NCI-H2196 treated with DMSO at 0.1 percent for 48 hours (cell line): Measurements from ENCODE around the gene TEX12.
"Not testable (repeated sequence)": the region's sequence is repeated elsewhere in the genome, so short reads cannot be mapped to it uniquely, and the experiment has no call there.

ENCODE experiments used
- DNase-seq: peaks from one replicate; lab custom pipeline; 2025; ENCODE audit not compliant: unreplicated experiment; lab: John Stamatoyannopoulos, UW

Gene TEX12, protein sequence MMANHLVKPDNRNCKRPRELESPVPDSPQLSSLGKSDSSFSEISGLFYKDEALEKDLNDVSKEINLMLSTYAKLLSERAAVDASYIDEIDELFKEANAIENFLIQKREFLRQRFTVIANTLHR

DNA sequence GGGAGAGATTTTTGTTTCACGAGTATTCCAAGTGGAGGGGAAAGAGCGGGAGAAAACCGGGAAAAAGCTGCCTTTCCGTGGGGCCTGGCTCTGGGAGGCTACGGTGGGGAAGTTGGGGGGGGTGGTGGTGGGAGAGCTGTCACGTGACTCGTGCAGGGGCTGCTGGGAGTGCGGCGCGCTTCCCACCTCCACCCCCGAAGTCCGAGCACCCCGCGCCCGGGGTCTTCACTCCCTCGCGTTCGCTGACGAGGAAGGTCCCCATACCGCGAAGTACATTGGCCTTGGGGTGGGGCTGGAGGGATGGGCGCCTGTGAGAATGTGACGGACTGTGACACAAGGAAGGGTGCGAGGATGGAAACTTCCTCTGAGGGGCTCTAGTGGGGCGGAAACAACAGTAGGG, at the start of gene TEX12:
TSS of gene TEX12 (plus strand) at position 228 of the 400 bp plus-strand sequence. CDS start 1,897 bp downstream, outside the sequence.
- no peak for DNase-seq

DNA sequence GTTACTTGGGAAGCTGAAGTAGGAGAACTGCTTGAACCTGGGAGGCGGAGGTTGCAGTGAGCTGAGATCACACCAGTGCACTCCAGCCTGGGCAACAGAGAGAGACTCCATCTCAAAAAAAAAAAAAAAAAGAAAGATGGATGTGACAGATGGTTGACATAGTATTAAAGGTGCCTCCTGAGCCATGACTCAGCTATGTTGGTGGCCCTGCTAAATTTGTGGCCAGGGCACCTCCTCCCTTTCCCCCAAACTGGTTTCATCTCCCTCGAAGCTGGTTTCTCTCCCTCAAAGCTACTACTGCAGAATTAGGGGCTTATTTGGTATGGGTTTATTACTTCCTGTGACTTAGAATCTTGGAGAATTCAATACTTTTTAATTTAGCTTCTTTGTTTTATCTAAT, 49.0 kb upstream of the TEX12 start:
- no peak for DNase-seq

DNA sequence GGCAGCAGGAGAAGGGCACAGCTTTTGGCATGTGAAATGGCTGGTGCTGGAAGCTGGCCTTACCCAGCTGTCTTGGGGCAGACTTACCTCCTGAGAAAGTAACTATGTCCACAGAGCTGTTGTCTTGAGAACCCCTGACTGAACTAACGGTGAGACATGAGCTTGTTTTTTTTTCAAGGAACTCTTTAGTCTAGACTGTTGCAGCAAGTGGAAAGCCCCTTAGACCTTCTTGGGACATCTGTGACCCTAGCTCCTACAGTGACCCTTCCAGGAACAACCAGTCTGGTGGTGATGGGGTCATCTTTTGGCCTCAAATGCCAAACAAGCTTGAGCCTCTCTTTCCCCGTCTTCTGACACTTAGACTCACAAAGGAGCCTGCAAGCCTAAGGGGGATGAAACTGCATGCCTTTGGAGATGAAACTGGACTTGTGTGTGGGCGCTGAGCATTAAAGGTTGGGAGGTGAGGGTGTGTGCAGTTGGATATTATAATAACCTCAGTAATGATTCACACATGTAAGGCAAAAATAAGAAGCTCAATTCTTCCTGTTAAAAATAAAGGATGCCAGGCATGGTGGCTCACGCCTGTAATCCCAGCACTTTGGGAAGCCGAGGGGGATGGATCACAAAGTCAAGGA, 45.1 kb upstream of the TEX12 start:
- no peak for DNase-seq

DNA sequence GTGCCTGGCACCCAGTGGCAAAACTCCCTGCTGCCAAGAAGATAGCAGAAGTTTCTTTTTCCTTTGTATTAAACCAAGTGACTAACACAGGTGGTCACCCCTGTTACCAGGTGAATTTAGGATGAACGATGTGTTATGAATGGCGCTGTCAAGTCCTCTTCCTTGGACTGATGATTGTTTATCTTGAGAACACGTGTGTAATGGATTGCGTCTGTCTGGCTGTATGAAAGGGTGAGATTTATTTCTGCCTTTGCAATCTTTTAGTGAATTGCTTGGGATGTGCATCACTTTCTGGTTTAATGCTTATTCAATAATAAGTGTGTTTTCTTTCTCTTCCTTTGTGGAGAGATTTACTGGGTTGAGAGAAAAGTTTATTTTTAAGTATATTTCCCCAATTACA, 44.0 kb upstream of the TEX12 start:
- DNase-seq, result no peak

DNA sequence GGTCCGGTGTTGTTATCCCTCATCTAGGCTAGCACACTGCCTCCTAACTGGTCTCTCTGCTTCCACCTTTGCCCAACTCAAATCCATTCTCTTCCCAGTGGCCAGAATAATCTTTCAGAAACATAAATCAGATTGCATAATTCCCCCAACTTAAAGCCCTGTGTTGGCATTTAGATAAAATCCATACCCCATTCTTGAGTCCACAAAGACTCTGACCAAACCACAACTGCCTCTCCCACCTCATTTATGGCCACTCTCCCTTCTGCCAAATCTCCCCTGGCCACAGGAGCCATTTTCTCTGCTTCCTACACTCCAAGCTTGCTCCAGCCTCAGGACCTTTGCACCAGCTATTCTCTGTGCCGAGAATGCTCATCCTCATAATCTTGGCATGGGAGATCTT, 40.1 kb upstream of the TEX12 start:
- DNase-seq, result no peak

DNA sequence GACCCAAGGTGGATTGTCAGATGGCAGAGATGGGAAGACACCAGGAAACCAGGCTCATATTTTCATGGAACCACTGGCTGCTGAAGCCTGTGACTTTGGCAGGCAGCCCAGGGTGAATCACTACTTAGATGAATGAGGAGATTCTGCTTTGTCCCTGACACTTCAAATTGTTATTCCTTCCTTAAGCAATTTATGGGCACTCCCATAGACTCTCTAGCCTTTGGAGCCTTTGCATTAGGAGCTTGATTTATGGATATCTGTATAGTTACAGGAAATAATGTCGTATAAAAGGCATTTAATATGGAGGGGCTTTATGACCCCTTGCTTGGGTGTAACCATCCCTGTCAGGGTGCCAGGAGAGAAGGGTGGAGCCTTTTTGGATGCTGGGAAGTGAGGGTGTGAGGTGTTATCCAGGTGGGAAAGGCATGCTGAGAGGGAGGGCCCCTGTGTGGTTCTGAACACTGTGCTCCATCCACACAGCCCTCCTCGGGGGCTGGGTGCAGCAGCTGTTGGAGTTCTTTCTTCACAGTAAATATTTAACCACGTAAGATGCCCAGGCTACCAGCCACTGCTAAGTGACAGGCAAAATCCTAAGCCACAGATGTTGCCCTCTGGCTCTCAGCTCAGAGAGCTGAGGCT, 38.6 kb upstream of the TEX12 start:
- peak; percentile 51 for DNase-seq

DNA sequence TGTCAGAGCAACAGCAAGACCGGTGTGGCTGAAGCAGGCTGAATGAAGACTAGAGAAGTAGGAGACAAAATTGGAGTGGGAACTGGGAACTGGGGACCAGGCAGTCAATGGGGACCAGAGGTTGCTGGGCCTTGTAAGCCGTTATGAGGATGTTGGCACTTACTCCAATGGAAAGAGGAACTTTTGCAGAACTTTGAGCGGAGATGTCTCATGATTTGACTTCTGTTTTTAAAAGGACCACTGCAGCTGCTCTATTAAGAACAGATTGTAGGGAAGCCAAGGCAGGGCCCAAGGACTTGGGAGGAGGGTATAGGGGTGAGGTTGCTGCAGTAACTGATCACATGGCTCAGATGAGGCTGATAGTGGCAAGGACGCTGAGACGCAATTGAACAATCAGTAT, 37.5 kb upstream of the TEX12 start:
- DNase-seq, result no peak

DNA sequence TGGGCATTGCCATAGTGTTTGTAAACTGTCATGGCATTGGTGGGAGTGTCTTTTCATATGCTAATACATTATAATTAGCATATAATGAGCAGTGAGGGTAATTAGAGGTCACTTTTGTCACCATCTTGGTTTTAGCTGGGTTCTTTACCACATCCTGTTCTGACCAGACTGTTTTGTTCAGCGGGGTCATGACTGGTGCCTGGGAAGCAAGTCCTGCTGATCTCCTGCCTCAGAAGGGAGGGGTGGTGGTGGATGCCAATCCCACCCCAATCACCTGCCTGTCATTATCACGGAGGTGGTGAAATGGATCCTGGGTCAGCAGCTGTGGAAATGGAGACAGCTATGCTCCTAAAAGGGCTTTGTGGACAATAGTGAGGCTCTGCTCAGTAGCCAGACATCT, 34.4 kb upstream of the TEX12 start:
- no peak for DNase-seq

DNA sequence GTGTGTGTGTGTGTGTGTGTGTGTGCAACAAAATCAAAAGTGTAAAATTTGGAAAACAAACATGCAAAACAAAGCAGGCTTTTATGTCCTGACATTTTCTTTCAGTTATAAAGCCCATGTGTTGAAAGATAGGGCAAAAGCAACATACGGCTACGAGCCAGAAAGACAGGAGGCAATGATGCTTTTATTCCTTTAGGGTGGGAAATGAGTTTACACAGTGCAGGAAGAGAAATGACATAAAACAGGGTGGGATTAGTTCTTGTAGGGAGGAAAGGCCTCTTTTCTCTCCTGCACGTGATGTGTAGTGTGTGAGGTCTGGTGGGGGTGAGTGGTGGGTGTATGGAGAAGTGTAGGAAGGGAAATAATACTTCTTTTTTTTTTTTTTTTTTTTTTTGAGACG, 32.7 kb upstream of the TEX12 start:
- no peak for DNase-seq

DNA sequence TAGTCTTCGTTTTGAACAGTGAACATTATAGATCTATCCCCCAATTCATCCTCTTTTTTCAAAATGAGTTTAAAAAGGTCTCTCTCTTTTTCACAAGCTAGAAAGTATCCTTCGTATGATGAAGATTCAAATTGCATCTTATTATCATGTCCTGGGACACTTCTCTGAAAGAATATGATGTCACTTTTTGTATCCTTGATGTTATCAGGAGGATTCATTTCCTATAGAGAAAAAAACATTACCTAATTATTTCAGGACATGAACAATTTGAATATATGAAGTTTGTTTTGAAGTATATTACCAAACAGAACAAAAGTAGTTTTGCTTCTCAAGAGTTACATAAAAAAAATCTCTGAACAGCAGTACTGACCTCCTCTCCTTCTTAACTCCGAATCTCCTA, 23.6 kb upstream of the TEX12 start:
- no peak for DNase-seq

DNA sequence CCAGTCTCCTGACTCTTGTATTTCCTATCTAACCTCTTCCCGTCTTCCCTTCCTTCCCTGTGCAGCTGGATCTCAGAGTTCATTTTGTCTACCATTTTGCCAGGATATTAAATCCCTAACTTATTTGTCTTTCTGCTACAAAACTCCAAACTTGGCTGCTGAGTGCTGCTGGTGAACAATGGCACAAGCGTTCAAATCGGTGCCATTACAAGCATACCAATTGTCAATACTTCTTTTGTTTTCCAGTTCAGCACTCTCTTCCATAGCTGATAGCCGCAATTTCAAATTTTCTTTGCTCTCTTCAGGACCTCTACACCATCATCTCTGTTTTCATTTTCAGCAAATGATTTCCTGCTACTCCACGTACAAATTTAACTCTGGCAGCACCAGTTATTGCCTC, 16.7 kb upstream of the TEX12 start:
- no peak for DNase-seq

DNA sequence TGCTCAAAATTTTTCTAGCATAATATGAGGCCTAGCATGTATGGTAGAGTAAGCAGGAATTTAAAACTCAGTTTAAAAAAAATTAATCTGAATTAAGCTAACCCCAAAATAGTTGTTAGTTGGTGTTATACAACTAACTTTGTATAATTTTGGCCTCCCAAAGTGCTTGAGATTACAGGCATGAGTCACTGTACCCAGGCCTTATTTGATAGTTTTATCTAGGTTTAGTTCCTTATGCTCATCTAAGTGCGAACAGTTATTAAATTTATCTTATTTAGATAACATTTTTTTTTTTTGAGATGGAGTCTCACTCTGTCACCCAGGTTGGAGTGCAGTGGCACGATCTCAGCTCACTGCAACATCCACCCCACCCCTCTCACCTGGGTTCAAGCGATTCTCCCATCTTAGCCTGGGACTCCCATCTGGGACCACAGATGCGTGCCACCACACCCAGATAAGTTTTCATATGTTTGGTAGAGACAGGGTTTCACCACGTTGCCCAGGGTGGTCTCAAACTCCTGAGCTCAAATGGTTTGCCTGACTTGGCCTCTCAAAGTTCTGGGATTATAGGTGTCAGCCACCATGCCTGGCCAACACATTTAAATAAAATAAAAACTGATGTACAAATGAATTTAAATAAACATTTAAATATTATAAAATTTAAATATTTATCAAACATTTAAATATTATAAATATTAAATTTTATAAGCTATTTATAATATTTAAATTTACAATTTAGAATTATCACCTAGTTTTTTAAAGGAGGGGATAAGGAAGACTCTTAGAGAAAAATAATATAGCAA, 10.8 kb upstream of the TEX12 start:
- DNase-seq, result no peak

DNA sequence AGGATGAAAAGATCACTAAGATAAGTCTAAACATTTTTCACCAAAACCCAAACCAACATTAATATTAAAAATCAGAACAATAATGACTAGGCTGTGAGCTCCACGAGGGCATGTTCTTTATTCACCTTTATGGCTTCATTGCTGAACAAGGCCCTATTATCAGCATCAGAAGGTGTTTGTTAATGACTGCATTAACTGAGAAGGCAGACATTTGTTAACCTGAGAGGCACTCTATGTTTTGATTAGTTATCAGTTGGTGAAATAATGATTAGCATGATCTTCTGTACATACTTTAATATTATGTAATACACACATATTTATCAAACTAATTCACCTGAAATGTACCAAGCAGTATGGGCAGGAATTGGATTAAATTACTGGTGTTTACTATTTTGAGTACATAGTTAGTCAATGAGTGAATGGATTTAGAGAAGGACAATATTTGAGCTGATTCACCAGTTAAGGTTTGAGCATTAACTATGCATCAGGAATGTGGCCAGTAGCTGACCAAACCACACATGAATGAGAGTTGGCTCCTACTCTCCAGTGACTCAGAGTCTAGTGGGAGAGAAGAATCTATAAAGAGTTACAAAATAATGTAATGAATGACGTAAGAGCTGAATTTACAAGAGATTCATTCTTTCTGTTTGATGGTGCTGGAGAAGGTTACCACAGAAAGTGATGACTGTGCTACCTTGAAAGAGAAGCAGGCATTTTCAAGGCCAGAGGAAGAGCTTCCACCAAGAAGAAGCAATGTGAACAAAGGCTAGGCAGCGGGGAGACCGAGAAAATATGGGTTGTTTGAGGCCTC, 10.0 kb upstream of the TEX12 start:
- peak; percentile 35 for DNase-seq

DNA sequence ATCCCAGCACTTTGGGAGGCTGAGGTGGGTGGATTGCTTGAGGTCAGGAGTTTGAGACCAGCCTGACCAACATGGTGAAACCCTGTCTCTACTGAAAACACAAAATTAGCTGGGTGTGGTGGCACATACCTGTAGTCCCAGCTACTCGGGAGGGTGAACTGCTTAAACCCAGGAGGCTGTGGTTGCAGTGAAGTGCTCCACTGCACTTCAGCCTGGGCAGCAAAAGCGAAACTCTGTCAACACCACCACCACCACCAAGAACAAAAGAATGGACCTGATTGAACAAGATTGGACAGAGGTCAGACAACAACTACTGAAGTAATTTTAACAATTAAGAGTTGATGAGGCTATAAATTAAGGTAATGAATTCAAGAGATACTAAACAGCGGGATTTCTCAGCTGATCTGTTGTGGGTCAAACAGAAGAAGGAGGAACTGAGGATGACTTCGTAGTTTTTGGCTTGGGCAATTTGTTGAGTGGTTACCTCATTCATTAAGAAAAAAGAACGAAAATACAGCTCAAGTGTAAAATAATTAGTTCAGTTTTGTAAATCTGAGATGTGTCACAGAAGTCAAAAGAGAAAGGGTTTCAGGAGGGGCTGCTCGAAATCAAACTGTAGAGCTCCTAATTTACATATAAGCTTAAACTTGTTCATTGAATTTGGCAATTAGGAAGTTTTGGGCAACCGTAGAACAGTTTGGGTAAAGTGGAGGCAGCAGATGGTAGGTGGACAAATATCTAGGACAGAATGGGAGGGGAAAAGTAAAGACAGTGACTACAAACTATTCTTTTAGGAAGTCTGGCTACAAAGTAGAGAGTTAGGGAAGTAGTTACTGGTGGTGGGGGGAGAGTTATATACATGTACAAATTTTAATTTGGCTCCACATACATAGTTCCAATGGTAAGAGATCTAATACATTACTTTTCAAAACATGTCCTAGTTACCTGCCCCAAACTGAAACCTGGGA, 7.8 kb upstream of the TEX12 start:
- DNase-seq, result no peak

DNA sequence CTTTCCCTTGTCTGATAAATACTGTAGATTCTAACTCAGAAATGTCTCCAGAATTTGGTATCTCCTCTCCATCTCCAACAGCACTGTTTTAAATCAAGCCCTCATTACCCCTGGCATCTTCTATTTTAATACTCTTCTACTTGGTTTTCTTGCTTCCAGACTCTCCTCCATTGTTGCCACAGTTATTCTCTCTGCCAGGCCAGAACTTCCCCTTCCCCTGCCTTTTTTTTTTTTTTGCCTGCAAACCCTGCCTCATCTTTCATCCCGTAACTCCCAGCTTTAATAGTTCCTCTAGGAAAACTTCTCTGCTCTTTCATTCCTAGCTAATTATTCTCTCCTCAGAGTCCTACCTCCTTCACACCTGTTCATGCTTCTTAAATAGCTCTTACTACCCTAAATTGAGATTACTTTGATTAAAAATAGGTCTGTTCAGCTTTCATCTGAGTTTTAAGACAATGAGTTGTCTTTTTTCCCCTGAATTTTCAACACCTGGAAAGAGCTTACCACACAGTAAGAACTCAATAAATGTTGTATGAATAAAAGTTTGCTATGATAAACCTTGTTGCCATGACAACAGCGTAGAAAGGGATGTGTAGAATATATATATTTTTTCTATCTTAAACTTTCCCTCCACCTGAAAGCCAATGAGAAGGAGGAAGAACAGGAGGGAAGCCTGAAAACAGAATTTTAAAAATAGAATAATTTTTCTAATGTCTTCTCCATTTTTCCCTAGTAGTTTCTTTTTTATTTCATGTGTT, 6.9 kb upstream of the TEX12 start:
- no peak for DNase-seq

DNA sequence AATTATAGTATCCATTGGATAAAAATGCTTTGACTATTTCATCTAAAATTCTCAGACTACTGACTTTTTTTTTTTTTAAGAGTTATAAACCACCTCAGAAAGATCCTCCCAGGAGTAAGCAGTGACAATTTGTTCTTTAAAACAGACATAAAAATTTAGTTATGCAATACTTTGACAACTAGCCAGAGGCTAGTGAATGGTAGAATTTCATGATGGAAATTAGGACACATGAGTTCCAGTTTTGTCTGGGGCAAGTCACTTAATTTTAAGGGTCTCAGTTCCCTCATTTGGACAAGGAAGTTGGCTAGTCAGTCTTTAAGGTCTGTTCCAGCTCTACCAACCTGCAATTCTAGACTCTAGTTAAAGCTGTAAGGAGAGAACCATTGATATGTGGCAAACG, 6.2 kb upstream of the TEX12 start:
- DNase-seq, result no peak

DNA sequence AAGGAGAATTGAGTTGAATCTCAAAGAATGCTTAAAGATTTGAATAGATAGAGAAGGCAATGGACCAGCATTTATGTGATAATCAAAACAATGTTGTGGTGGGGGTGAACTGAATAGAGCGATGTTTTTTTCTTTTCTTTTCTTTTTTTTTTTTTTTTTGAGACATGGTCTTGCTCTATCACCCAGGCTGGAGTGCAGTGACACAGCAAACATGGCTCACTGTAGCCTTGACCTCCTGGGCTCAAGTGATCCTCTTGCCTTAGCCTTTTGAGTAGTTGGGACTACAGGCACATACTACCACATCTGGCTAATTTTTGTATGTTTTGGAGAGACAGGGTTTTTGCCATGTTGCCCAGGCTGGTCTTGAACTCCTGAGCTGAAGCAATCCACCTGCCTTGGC, 5.0 kb upstream of the TEX12 start:
- not testable (repeated sequence) for DNase-seq

DNA sequence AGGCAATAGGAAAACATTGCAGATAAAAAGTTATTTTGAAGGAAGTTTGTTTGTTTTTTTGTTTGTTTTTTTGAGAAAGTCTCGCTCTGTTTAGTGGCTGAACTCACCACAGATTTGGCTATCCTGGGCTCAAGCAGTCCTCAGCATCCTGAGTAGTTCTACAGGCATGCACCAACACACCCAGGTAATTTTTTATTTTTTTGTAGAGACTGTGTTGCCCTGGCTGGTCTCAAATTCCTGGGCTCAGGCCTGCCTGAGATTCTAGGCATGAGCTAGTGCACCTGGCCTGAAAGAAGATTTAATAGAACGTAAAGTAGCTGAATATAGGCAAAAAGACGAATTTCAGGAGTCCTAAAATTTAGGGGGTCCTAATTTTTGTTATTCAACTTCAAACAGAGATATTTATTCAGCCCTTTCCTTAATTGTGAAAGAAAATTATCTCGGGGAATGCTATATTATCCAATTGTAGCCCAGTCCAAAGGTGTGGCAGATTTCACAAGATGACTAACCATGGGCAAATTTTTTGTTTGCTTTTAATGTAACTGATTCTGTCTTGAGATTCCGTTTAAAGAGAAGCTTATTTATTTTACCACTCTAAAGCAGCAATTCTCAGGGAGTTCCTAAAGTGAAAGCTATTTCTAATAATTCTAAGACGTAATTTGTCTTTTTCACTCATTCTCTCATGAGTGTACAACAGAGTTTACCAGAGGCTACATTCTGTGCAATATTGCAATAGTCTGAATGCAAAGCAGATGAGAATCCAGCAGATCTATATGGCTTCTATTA, 4.2 kb upstream of the TEX12 start:
- no peak for DNase-seq
